Osteoblast (primary cell): ENCODE measurements around the gene HPCA. TPM values are rescaled to one million over a fixed set of nuclear protein-coding genes. Genes with fewer than 3 reads are reported as not detected.

ENCODE experiments used
- DNase-seq: peaks from one replicate; pipeline ENCODE4 v3.0.0; 2011; ENCODE audit warnings: low spot score, mixed read lengths; ENCODE audit not compliant: insufficient read length; ENCODE audit errors: missing footprints
- H2AFZ ChIP-seq: 2 replicates; pipeline ENCODE4 v1.6.0; 2011; ENCODE audit warnings: mild to moderate bottlenecking, low read length
- H3K27ac ChIP-seq: 2 replicates; pipeline ENCODE4 v1.5.1; 2011; ENCODE audit warnings: mild to moderate bottlenecking, low read depth, low read length, moderate library complexity
- H3K27me3 ChIP-seq: 2 replicates; pipeline ENCODE4 v1.6.0; 2012; ENCODE audit warnings: mild to moderate bottlenecking, control low read depth, inconsistent platforms, low read length, moderate library complexity; ENCODE audit not compliant: insufficient read depth
- H3K36me3 ChIP-seq: 2 replicates; pipeline ENCODE4 v1.5.1; 2011; ENCODE audit warnings: mild to moderate bottlenecking, low read length, control low read depth, moderate library complexity; ENCODE audit not compliant: insufficient read depth
- H3K4me1 ChIP-seq: 2 replicates; pipeline ENCODE4 v1.5.1; 2011; ENCODE audit warnings: mild to moderate bottlenecking, low read length, control low read depth, moderate library complexity; ENCODE audit not compliant: insufficient read depth
- H3K4me2 ChIP-seq: 2 replicates; pipeline ENCODE4 v1.6.0; 2011; ENCODE audit warnings: mild to moderate bottlenecking, low read length; ENCODE audit not compliant: insufficient read depth
- H3K4me3 ChIP-seq: fragments of 200-600 bp; sonication (generic); 3 replicates; pipeline ENCODE4 v1.5.1; 2012; ENCODE audit warnings: mild to moderate bottlenecking, low read length, inconsistent platforms; ENCODE audit not compliant: insufficient read depth
- H3K79me2 ChIP-seq: 2 replicates; pipeline ENCODE4 v1.6.0; 2012; ENCODE audit warnings: mild to moderate bottlenecking, low read length, control low read depth, inconsistent platforms; ENCODE audit not compliant: insufficient read depth
- H3K9me3 ChIP-seq: 2 replicates; pipeline ENCODE4 v1.5.1; 2011; ENCODE audit warnings: low read depth, low read length, control low read depth
- H4K20me1 ChIP-seq: 2 replicates; pipeline ENCODE4 v1.6.0; 2012; ENCODE audit warnings: mild to moderate bottlenecking, low read length, control low read depth; ENCODE audit not compliant: insufficient read depth
- total RNA-seq: library from RNA; depleted of rRNA; stranded (reverse); fragments of >200 nt; gene quantifications from 2 replicates; pipeline ENCODE4 v1.2.3, GENCODE V29; 2012
- TF ChIP-seq, protein P1 (sequence below): IDR thresholded peaks from 2 replicates; pipeline ENCODE4 v1.5.1; 2011; ENCODE audit warnings: mild to moderate bottlenecking, low read depth, low read length, moderate library complexity; ENCODE audit errors: extremely low read depth

Gene HPCA
- total RNA-seq, 1 donor: not detected

DNA sequence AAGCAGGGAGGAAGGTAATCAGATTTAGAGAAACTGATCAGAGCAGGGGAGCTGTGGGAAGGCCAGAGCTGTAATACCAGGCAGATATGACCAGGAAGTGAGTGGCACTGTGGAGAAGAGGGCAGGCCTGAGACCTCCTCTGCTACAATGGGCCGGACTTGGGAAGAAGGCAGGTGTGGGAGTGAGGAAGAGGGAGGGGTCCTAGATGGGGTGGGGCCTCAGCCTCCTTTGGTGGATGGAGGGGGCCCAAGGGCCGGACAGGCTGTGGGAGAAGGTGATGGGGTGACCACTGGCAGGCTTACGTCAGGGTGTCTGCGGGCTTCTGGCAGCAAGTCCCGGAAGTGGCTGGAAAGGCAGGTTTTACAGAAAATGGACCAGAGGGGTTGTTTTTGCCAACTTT, 5.0 kb upstream of the HPCA start:
- Histone ChIP-seq H2AFZ (no peak overlapping the region), H4K20me1 (no peaks in the 10 kb centered on the region), H3K79me2 (no peaks in the 10 kb centered on the region), H3K36me3 (no peaks in the 10 kb centered on the region), H3K27ac (no peak overlapping the region), H3K27me3 (peaks cover 30% of the 10 kb centered on the region), H3K4me2 (no peak overlapping the region), H3K4me3 (no peak overlapping the region), H3K9me3 (no peaks in the 10 kb centered on the region), H3K4me1 (no peaks in the 10 kb centered on the region)
- TF ChIP-seq, protein P1, sequence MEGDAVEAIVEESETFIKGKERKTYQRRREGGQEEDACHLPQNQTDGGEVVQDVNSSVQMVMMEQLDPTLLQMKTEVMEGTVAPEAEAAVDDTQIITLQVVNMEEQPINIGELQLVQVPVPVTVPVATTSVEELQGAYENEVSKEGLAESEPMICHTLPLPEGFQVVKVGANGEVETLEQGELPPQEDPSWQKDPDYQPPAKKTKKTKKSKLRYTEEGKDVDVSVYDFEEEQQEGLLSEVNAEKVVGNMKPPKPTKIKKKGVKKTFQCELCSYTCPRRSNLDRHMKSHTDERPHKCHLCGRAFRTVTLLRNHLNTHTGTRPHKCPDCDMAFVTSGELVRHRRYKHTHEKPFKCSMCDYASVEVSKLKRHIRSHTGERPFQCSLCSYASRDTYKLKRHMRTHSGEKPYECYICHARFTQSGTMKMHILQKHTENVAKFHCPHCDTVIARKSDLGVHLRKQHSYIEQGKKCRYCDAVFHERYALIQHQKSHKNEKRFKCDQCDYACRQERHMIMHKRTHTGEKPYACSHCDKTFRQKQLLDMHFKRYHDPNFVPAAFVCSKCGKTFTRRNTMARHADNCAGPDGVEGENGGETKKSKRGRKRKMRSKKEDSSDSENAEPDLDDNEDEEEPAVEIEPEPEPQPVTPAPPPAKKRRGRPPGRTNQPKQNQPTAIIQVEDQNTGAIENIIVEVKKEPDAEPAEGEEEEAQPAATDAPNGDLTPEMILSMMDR: no peak
- peak; percentile 74 for DNase-seq

DNA sequence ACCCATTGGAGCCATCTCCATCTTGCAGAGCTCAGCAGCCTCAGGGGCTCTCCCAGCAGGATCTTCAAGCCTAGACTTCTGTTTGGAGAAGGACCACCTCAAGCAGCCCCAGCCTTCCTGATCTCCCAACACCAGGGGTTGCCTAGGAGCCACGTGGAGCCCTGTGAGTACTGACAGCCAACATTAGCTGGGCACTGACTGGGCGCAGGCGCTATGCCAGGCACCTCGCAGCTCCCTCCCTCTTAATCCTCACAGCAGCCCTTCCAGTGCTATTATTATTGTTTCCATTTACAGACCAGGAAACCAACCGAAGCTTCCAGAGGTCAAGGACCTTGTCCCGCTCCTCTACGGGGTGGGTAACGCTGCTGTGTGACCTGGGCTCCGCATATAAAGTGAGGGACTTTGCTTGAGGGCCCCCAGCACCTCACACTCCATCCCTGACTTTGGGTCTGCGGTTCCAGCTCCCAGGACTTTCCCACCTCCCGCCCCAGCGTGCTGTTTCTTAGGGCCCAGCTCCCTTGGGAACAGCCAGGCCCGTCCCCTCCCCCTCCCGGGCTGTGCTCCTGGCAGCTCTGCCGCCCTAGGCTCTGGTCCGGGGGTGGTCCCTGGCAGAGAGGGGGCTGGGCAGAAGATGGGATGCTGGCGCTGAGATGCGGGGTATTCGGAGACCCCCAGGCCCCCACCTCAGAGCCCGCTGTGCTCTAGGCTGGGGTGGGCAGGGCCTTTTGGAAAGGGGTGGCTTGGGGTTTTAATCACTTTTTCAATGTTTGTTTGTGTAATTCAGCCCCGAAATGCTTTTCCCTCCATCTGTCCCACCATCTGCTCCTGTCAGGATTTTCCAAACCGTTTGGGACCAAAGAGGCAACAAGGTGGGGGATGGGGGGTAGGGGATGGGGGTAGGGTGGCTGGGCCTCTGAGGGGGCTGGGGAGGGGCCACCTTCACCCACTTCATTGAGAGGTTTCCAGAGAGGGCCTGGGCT, 4.1 kb upstream of the HPCA start:
- Histone ChIP-seq H2AFZ (no peak overlapping the region), H3K27me3 (peaks cover 35% of the 10 kb centered on the region), H3K4me2 (no peak overlapping the region), H3K4me1 (no peaks in the 10 kb centered on the region), H3K79me2 (no peaks in the 10 kb centered on the region), H3K36me3 (no peaks in the 10 kb centered on the region), H4K20me1 (peaks cover 2% of the 10 kb centered on the region), H3K27ac (no peak overlapping the region), H3K4me3 (no peak overlapping the region), H3K9me3 (no peaks in the 10 kb centered on the region)
- peak; percentile 77 for DNase-seq
- TF ChIP-seq, protein P1: no peak

DNA sequence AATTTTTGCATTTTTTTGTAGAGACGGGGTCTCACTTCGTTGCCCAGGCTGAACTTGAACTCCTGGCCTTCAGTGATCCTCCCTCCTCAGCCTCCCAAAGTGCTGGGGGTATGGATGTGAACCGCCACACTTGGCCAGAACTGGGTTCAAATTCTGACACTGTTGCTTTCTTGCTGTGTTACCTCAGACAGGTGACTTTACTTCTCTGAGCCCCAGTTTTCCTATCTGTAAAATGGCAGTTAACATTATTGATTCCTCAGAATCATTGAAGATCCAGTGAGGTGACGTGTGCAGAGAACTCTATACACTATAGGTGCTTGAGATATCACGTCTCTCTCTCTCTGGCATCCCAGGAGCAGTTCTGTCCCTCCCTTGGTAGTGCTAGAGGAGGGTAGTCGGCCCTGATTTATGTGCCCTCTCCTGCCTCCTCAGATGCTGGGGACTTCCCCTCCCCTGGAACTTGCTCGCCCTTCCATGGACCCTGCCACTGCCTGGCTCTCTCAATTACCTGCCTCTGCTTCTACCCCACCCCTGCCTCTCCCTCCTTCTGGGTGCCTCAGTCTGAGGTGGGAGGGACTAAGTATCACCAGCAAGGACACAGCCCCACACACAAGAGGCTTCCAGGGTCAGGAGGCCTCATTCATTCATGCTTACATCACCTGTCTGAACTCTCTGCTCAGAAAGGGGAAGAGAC, 2.8 kb upstream of the HPCA start:
- H3K79me2 ChIP-seq: no peaks in the 10 kb centered on the region
- no peaks in the 10 kb centered on the region for H3K36me3 ChIP-seq
- no peak overlapping the region for H3K4me3 ChIP-seq
- DNase-seq: peak; percentile 43
- H3K27me3 ChIP-seq: peaks cover 36% of the 10 kb centered on the region
- no peak overlapping the region for H3K4me2 ChIP-seq
- no peak overlapping the region for H2AFZ ChIP-seq
- no peak overlapping the region for H3K27ac ChIP-seq
- peaks cover 4% of the 10 kb centered on the region for H4K20me1 ChIP-seq
- TF ChIP-seq, protein P1: no peak
- no peaks in the 10 kb centered on the region for H3K4me1 ChIP-seq
- H3K9me3 ChIP-seq: no peaks in the 10 kb centered on the region

DNA sequence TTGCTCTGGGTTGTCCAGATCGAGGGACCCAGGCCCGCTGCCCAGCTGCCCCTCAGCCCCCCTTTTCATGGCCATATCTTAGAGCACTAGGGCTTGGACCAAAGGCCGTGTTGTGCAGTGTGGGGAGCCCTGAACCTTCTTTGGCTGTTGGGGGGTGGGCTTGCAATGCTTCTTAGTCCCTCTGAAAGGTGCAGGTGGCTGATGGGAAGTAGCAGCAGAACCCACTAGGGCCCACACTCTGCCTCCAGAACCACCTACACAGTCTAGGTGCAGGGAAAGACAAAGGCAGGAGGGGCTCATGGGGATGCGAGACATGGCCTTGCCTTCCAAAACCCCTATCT, 2.3 kb upstream of the HPCA start:
- Histone ChIP-seq H2AFZ (no peak overlapping the region), H3K4me2 (no peak overlapping the region), H3K4me1 (no peaks in the 10 kb centered on the region), H4K20me1 (peaks cover 4% of the 10 kb centered on the region), H3K27ac (no peak overlapping the region), H3K9me3 (no peaks in the 10 kb centered on the region), H3K27me3 (peaks cover 36% of the 10 kb centered on the region), H3K4me3 (no peak overlapping the region), H3K79me2 (no peaks in the 10 kb centered on the region), H3K36me3 (no peaks in the 10 kb centered on the region)
- DNase-seq: peak; percentile 79
- TF ChIP-seq, protein P1: no peak
